ENCODE data around the gene DLGAP4.

Gene DLGAP4

DNA sequence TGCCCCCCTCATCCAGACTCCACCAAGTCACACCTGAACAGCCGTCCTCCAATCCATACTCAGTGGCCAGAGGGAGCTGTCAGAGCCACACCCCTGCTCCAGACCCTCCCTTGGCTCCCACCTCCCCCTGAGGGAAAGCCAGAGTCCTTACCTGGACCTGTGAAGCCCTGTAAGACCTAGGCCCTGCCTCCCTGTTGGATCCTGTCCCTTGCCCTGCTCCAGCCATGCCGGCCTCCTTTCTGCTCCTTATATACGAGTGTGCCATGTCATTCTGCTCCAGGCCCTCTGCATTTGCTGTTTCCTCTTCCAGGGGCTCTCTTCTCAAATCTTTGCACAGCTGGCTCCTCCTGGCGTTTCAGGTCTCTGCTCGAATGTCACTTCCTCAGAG is 134.9 kb downstream of the DLGAP4 start (continued):
- TF ChIP-seq, protein P1, sequence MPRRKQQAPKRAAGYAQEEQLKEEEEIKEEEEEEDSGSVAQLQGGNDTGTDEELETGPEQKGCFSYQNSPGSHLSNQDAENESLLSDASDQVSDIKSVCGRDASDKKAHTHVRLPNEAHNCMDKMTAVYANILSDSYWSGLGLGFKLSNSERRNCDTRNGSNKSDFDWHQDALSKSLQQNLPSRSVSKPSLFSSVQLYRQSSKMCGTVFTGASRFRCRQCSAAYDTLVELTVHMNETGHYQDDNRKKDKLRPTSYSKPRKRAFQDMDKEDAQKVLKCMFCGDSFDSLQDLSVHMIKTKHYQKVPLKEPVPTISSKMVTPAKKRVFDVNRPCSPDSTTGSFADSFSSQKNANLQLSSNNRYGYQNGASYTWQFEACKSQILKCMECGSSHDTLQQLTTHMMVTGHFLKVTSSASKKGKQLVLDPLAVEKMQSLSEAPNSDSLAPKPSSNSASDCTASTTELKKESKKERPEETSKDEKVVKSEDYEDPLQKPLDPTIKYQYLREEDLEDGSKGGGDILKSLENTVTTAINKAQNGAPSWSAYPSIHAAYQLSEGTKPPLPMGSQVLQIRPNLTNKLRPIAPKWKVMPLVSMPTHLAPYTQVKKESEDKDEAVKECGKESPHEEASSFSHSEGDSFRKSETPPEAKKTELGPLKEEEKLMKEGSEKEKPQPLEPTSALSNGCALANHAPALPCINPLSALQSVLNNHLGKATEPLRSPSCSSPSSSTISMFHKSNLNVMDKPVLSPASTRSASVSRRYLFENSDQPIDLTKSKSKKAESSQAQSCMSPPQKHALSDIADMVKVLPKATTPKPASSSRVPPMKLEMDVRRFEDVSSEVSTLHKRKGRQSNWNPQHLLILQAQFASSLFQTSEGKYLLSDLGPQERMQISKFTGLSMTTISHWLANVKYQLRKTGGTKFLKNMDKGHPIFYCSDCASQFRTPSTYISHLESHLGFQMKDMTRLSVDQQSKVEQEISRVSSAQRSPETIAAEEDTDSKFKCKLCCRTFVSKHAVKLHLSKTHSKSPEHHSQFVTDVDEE (CRISPR knock-in tag; IDR thresholded peaks at IDR 0.05), result no peak
- TF ChIP-seq TCF4 (CRISPR knock-in tag; IDR thresholded peaks at IDR 0.05; ENCODE audit: borderline replicate concordance), result no peak

DNA sequence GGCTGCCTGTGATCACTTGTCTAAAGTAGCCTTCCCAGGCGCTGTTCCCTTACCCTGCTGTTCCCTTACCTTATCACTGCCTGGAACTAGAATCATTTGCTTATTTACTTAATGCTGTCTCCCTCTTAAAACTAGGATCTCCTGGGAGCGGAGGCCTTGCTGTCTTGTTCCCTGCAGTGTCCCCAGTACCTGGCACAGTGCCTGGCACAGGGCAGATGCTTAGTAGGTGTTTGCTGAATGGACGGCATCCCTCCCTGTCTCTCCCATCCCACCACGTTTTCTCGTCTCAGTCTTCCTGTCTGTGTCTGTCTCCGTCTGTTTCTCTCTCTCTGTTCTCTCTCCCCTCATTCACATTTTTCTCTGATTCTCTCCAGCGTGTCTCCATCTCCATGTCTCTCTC is 135.3 kb downstream of the DLGAP4 start:
- ATAC-seq, result no peak
- TF ChIP-seq, protein P2, sequence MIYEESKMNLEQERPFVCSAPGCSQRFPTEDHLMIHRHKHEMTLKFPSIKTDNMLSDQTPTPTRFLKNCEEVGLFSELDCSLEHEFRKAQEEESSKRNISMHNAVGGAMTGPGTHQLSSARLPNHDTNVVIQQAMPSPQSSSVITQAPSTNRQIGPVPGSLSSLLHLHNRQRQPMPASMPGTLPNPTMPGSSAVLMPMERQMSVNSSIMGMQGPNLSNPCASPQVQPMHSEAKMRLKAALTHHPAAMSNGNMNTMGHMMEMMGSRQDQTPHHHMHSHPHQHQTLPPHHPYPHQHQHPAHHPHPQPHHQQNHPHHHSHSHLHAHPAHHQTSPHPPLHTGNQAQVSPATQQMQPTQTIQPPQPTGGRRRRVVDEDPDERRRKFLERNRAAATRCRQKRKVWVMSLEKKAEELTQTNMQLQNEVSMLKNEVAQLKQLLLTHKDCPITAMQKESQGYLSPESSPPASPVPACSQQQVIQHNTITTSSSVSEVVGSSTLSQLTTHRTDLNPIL (CRISPR knock-in tag; IDR thresholded peaks at IDR 0.05; ENCODE audit: low read depth), result no peak
- TF ChIP-seq, protein P3, sequence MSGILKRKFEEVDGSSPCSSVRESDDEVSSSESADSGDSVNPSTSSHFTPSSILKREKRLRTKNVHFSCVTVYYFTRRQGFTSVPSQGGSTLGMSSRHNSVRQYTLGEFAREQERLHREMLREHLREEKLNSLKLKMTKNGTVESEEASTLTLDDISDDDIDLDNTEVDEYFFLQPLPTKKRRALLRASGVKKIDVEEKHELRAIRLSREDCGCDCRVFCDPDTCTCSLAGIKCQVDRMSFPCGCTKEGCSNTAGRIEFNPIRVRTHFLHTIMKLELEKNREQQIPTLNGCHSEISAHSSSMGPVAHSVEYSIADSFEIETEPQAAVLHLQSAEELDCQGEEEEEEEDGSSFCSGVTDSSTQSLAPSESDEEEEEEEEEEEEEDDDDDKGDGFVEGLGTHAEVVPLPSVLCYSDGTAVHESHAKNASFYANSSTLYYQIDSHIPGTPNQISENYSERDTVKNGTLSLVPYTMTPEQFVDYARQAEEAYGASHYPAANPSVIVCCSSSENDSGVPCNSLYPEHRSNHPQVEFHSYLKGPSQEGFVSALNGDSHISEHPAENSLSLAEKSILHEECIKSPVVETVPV (CRISPR knock-in tag; IDR thresholded peaks at IDR 0.05), result no peak
- no peak for TF ChIP-seq CSDC2 (CRISPR knock-in tag; IDR thresholded peaks at IDR 0.05)
- TF ChIP-seq ZFP3 (CRISPR knock-in tag; IDR thresholded peaks at IDR 0.05), result no peak

DNA sequence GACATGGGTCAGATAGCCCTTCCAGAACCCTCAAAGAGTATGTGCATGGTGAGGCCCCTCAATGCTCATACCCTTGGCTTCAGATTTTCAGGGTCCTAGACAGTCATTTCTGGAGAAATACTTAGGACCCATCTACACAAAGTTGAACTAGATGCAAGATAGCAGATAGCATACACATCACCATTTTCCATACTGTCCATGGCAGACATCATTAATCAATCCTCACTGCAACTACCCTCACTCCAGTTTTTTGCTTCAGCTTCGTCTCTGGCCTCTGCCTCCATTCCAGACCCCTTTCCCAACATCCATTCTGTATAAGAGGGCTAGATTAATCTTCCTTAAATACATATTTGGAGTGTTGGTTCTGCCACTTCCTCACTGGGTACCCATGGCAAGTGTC is 139.7 kb downstream of the DLGAP4 start:
- no peak for ATAC-seq
- TF ChIP-seq OSR1 (CRISPR knock-in tag; IDR thresholded peaks at IDR 0.05), result no peak
- TF ChIP-seq, protein P1 (CRISPR knock-in tag; IDR thresholded peaks at IDR 0.05), result no peak
- no peak for TF ChIP-seq TOX (CRISPR knock-in tag; IDR thresholded peaks at IDR 0.05; ENCODE audit: borderline replicate concordance)
- TF ChIP-seq PPARA (CRISPR knock-in tag; IDR thresholded peaks at IDR 0.05; ENCODE audit: borderline replicate concordance), result no peak
- TF ChIP-seq, protein P4, sequence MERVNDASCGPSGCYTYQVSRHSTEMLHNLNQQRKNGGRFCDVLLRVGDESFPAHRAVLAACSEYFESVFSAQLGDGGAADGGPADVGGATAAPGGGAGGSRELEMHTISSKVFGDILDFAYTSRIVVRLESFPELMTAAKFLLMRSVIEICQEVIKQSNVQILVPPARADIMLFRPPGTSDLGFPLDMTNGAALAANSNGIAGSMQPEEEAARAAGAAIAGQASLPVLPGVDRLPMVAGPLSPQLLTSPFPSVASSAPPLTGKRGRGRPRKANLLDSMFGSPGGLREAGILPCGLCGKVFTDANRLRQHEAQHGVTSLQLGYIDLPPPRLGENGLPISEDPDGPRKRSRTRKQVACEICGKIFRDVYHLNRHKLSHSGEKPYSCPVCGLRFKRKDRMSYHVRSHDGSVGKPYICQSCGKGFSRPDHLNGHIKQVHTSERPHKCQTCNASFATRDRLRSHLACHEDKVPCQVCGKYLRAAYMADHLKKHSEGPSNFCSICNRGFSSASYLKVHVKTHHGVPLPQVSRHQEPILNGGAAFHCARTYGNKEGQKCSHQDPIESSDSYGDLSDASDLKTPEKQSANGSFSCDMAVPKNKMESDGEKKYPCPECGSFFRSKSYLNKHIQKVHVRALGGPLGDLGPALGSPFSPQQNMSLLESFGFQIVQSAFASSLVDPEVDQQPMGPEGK (CRISPR knock-in tag; IDR thresholded peaks at IDR 0.05; ENCODE audit: borderline replicate concordance), result no peak
- no peak for TF ChIP-seq GLIS3 (CRISPR knock-in tag; IDR thresholded peaks at IDR 0.05)

DNA sequence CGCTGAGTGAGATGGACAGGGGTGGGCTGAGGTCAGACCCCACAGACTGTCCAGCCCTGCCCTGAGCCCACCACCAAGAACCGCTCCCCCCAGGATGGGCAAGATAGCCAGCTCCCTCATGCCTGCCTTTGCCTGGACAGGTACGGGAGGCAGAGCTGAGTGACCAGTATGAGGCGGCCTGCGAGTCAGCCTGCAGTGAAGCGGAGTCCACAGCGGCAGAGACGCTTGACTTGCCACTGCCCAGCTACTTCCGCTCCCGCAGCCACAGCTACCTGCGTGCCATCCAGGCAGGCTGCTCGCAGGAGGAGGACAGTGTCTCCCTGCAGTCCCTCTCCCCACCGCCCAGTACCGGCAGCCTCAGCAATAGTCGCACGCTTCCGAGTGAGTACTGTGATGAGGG is 140.4 kb downstream of the DLGAP4 start:
- no peak for TF ChIP-seq CSDC2 (CRISPR knock-in tag; IDR thresholded peaks at IDR 0.05)
- no peak for TF ChIP-seq PPARA (CRISPR knock-in tag; IDR thresholded peaks at IDR 0.05; ENCODE audit: borderline replicate concordance)
- no peak for TF ChIP-seq ISL1 (CRISPR knock-in tag; IDR thresholded peaks at IDR 0.05)
- TF ChIP-seq BACH2 (CRISPR knock-in tag; IDR thresholded peaks at IDR 0.05; ENCODE audit: borderline replicate concordance), result no peak
- TF ChIP-seq ZFP30 (CRISPR knock-in tag; IDR thresholded peaks at IDR 0.05), result no peak
- TF ChIP-seq ESRRG (CRISPR knock-in tag; IDR thresholded peaks at IDR 0.05), result no peak
- TF ChIP-seq TOX (CRISPR knock-in tag; IDR thresholded peaks at IDR 0.05; ENCODE audit: borderline replicate concordance), result no peak
- no peak for TF ChIP-seq ARNTL (CRISPR knock-in tag; IDR thresholded peaks at IDR 0.05; ENCODE audit: borderline replicate concordance, low read depth)
- TF ChIP-seq, protein P2 (CRISPR knock-in tag; IDR thresholded peaks at IDR 0.05; ENCODE audit: low read depth), result no peak
- no peak for TF ChIP-seq ZFP3 (CRISPR knock-in tag; IDR thresholded peaks at IDR 0.05)
- TF ChIP-seq GLIS3 (CRISPR knock-in tag; IDR thresholded peaks at IDR 0.05), result no peak
- no peak for ATAC-seq

Data from SK-N-SH treated with all-trans-retinoic acid at 6 μM for 48 hours (cell line).